ENCODE data around the gene DENND5A.

DNA sequence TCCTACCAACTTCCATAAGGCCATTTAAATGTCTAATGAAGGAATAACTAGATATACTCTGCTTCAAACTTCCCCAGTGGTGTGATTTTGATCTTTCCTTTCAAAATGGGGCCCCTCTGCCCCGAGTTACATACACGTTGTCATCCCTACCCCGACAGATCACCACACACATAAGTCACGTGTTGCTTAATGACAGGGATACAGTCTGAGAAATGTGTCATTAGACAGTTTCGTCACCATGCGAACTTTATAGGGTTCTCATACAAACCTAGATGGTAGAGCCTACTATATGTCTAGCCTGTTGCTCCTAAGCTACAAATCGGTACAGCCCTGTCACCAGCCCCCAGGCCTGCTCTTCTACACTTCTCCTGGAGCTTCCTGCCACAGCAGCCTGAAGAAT lies 124.0 kb downstream of the DENND5A start:
- TF ChIP-seq, protein P1, sequence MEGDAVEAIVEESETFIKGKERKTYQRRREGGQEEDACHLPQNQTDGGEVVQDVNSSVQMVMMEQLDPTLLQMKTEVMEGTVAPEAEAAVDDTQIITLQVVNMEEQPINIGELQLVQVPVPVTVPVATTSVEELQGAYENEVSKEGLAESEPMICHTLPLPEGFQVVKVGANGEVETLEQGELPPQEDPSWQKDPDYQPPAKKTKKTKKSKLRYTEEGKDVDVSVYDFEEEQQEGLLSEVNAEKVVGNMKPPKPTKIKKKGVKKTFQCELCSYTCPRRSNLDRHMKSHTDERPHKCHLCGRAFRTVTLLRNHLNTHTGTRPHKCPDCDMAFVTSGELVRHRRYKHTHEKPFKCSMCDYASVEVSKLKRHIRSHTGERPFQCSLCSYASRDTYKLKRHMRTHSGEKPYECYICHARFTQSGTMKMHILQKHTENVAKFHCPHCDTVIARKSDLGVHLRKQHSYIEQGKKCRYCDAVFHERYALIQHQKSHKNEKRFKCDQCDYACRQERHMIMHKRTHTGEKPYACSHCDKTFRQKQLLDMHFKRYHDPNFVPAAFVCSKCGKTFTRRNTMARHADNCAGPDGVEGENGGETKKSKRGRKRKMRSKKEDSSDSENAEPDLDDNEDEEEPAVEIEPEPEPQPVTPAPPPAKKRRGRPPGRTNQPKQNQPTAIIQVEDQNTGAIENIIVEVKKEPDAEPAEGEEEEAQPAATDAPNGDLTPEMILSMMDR (IDR thresholded peaks at IDR 0.05) = no peak
- TF ChIP-seq POLR2A (IDR thresholded peaks at IDR 0.05) = no peak
